Right lobe of liver (tissue), 4 donors: ENCODE measurements around the gene NASP.

Experiments used
- CTCF ChIP-seq, 4 donors: fragments of 200-600 bp in 3 of 4; fragments of 450-650 bp in 1 of 4; IDR thresholded peaks; one replicate each; pipeline versions ENCODE4 v1.5.1 to v1.8.0; 2016 to 2022; ENCODE audit warnings: antibody characterized with exemption in 4 of 4, mild to moderate bottlenecking in 2 of 4
- POLR2A ChIP-seq: fragments of 450-650 bp; IDR thresholded peaks from one replicate; pipeline ENCODE4 v1.6.1; 2017; ENCODE audit warnings: antibody characterized with exemption, mild to moderate bottlenecking
- donor health status: DM: no; HTN: no; CAD: no.
- donor health status: DM: no; HTN: no; CAD: no.
- donor health status: DM: no; HTN: yes; CAD: no.

- TF ChIP-seq CTCF (IDR thresholded peaks at IDR 0.05), result no peak
- no peak for TF ChIP-seq POLR2A
Observed at GRCh38 chr1:45586769-45587168, 2.9 kb downstream of the NASP start.
